SW 1271 (cell line): ENCODE data around the gene FAM171A1.

Experiments
- DNase-seq, 2 experiments: peaks; one replicate each; lab custom pipeline; 2025; lab: John Stamatoyannopoulos, UW

The FAM171A1 gene

DNA sequence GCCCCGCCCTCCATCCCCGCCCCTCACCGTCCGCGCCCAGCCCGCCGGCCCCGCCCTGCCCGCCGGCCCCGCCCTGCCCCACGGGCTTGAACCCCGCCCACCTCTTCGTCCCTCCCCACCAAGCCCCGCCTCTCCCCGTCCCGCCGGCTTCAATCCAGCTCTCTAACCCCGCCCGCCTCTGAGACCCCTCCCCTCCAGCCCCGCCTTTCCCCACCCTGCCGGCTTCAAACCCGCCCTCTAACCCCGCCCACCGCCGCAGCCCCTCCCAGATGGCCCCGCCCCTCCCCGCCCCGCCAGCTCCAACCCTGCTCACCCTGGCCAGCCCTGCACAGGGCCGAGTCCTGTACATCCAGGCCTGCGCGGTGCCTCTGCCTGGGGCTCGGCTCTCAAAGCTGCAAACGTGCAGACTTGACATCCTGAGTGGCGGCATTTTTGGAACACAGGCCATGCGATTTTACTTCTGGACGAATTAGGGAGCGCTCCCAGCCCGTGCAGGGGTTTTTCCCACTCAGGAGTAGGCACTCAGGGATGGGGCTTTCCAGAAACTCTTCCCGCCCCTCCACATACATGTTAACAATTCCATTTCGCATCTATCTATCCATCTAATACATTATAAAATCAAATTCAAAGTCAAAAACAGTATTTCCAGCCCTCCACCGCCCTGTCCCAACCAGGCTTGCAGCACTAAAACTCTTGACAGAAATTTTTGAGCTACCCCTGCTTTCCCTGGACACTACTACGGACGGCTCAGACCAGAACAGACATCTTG is 202.1 kb downstream of the FAM171A1 start:
- DNase-seq = peak; percentile 38 to 76

DNA sequence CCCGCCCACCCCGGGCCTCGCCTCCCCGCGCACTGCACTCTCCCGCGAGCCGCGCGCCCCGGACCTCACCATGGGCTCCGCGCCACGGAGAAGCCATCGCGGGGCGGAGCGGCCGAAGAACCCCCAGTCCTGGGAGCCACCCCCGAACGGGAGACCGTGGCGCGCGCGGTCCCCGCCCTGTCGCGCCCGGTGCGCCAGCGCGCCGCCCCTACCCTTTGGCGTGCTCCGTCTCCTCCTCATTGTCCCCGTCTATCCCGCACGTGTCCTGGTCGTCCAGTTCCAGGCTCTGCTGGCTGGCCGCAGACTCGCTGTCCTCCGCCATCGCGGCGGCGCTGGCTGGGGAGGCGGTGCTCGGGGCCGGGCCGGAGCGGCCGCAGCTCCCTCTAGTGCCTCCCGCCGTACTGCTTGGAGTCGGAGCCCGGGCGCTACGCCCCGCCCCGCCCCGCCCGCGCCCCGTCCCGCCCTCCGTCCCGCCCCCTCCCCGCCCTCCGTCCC is 202.8 kb downstream of the FAM171A1 start, which contains the start of gene NMT2:
TSS of gene NMT2 (minus strand) at position 403 of the 495 bp plus-strand sequence. CDS start at position 322, 81 bp downstream.
- DNase-seq = peak in 1 of 2 experiments; percentile 76

DNA sequence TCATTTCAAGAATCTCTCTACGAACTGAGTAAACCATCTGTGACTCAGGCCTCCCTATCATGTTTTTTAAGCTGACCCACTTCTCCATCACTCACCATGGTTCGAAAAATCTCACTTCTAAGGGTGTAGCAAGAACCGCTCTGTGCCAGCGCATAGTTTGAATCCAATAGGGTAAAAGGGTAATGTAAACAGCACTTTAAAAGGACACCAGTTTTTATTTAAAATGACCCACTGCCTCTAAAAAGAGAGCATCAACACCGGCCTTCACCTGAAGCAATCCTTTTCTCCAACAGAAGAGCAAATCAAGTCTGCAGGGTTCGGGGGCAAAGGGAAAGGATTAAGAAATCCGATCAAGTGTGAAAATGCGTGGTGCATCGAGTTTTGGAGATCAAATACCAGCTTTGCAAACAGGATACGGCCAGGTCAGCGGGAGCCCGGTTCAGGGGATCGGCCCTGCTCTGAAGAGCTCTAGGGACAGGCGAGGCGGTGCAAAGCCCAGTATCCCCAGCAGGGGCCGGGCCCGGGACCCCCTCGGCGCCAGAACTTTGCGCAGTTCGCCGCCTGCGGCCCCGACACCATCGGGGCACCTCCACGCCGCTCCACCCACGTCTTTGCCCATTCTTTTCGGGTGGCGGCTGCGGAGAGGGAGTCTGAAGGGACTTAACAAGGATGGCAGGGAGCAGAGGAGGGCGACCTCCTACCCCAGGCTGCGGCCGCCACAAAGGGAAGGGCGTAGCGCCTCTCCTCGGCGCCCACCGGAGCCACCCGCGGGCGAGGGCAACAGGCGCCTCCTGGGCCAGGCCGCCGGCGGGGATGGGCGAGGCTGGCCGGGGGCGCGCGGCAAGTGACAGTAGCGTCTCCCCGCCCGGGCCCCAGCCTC is 203.4 kb downstream of the FAM171A1 start:
- peak in 1 of 2 experiments; percentile 28 for DNase-seq

DNA sequence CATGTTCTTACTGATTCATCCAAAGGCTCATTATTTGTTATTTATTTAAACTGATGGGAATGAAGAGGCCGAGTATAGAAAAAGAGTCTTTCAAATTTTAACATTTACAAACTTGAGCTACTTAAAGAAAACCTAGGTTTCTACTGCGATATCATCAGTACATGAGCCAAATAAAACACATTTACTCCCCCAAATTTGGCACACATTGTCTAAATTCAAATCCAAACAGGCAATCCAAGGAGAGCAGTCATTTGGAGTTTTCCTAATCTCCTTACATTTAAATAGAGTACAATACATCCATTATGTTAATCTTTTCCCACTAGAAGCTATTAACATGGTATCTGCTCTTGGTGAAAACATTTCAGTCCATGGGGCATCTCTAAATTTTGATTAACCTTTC is 204.8 kb downstream of the FAM171A1 start:
- DNase-seq = no peak

DNA sequence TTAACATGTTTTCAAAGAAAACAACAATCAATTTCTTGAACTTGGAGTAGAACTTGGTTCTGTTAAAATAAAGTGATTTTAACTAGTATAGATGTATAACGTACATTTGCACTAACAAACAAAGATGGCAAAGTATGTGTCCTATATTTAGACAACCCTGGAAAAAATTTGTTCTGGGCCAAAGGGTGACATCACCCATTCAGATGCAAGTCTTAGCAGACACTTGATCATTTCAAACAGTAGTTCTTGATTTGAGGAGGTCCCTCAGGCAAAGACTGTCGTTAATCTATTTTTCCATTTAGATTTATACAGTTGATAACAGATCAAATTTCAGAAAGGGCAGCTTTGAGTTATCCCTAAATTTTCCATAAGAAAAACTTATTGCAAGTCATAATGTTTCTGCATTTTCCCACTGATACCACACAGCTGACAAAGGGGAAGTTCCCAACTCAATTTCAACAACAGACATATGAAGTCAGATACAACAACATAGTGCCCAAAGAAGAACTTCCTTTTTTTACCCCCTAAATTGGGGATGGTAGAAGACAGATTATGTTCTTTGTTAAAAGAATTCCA is 207.7 kb downstream of the FAM171A1 start:
- DNase-seq = no peak
